GM23338 (cell line): ENCODE data around the gene AGPAT3. TPM values are rescaled to one million over a fixed set of nuclear protein-coding genes. Genes with fewer than 3 reads are reported as not detected.
A peak's percentile ranks its signal among the peaks of the same experiment; 100 is the strongest.

Experiments
- ATAC-seq: fragments of 200-7000 bp; cut with Tn5 transposase; 3 replicates; pipeline ENCODE4 v1.9.1; 2020
- DNase-seq: peaks from one replicate; pipeline ENCODE4 v3.0.0-alpha.2; 2015; ENCODE audit warnings: low spot score
- H2AFZ ChIP-seq: fragments of 200-600 bp; sonication (generic); 2 replicates; pipeline ENCODE4 v1.8.0; 2016; ENCODE audit warnings: antibody characterized with exemption, mild to moderate bottlenecking, moderate library complexity
- H3F3A ChIP-seq: fragments of 200-600 bp; sonication (generic); replicated peaks from 2 replicates; pipeline ENCODE4 v1.8.0; 2017; ENCODE audit warnings: antibody characterized with exemption, mixed run types, low read depth
- H3K27ac ChIP-seq: fragments of 200-600 bp; sonication (generic); 2 replicates; pipeline ENCODE4 v1.6.1; 2016; ENCODE audit warnings: low read depth
- H3K27me3 ChIP-seq: fragments of 200-600 bp; sonication (generic); 2 replicates; pipeline ENCODE4 v1.8.0; 2016; ENCODE audit warnings: mild to moderate bottlenecking, mixed run types, moderate library complexity; ENCODE audit not compliant: insufficient read depth
- H3K36me3 ChIP-seq: fragments of 200-600 bp; sonication (generic); 2 replicates; pipeline ENCODE4 v1.8.0; 2016; ENCODE audit warnings: mild to moderate bottlenecking; ENCODE audit not compliant: insufficient read depth
- H3K4me1 ChIP-seq: fragments of 200-600 bp; sonication (generic); 2 replicates; pipeline ENCODE4 v1.8.0; 2016; ENCODE audit warnings: mild to moderate bottlenecking, moderate library complexity; ENCODE audit not compliant: insufficient read depth
- H3K4me2 ChIP-seq: fragments of 200-600 bp; sonication (generic); 2 replicates; pipeline ENCODE4 v1.7.1; 2017; ENCODE audit warnings: mixed run types
- H3K4me3 ChIP-seq: fragments of 200-600 bp; sonication (generic); 2 replicates; pipeline ENCODE4 v1.6.1; 2016; ENCODE audit warnings: mixed run types
- H3K79me2 ChIP-seq: fragments of 200-600 bp; sonication (generic); replicated peaks from 2 replicates; pipeline ENCODE4 v1.8.0; 2017; ENCODE audit warnings: mild to moderate bottlenecking; ENCODE audit not compliant: insufficient read depth
- H3K9me2 ChIP-seq: fragments of 200-600 bp; sonication (generic); 2 replicates; pipeline ENCODE4 v1.8.0; 2017; ENCODE audit not compliant: insufficient read depth
- H4K20me1 ChIP-seq: fragments of 200-600 bp; sonication (generic); replicated peaks from 2 replicates; pipeline ENCODE4 v1.8.0; 2017; ENCODE audit warnings: mild to moderate bottlenecking; ENCODE audit not compliant: insufficient read depth
- H3K27ac Mint-ChIP-seq: 2 replicates; pipeline ENCODE4 v1.8.0; 2020; ENCODE audit warnings: inconsistent platforms, mild to moderate bottlenecking, moderate library complexity, mixed read lengths
- H3K27me3 Mint-ChIP-seq: 3 replicates; pipeline ENCODE4 v1.8.0; 2022; ENCODE audit warnings: low read depth, mild to moderate bottlenecking, moderate library complexity, mixed read lengths, inconsistent platforms; ENCODE audit not compliant: insufficient read depth, poor library complexity
- H3K36me3 Mint-ChIP-seq: 3 replicates; pipeline ENCODE4 v1.8.0; 2021; ENCODE audit warnings: low read depth, mild to moderate bottlenecking, inconsistent platforms, moderate library complexity, mixed read lengths
- H3K4me1 Mint-ChIP-seq: 3 replicates; pipeline ENCODE4 v1.8.0; 2020; ENCODE audit warnings: mild to moderate bottlenecking, inconsistent platforms, mixed read lengths
- H3K4me3 Mint-ChIP-seq: 3 replicates; pipeline ENCODE4 v1.8.0; 2021; ENCODE audit warnings: moderate library complexity, mild to moderate bottlenecking, inconsistent platforms, mixed read lengths
- H3K9me3 Mint-ChIP-seq: 3 replicates; pipeline ENCODE4 v1.8.0; 2020; ENCODE audit warnings: moderate library complexity, mild to moderate bottlenecking, inconsistent platforms, mixed read lengths
- CTCF ChIP-seq, 2 experiments: fragments of 200-600 bp in 1 of 2; sonication (generic) in 1 of 2; conservative IDR thresholded peaks; 2 replicates each; pipeline versions ENCODE4 v1.5.1 to v1.6.1; 2016 to 2017; ENCODE audit warnings: antibody characterized with exemption in 2 of 2, low read depth in 2 of 2, mild to moderate bottlenecking in 2 of 2, moderate library complexity in 1 of 2
- ZNF114 ChIP-seq: fragments of 250-450 bp; sonication (Bioruptor Pico); IDR thresholded peaks from 2 replicates; pipeline ENCODE4 v1.5.0; 2020; ENCODE audit warnings: mild to moderate bottlenecking, moderate library complexity
- ZNF462 ChIP-seq: fragments of 250-450 bp; sonication (Bioruptor Pico); IDR thresholded peaks from 2 replicates; pipeline ENCODE4 v1.5.0; 2020; ENCODE audit warnings: mild to moderate bottlenecking, moderate library complexity
- polyA plus RNA-seq: library from polyadenylated mRNA; unstranded; fragments of >200 nt; fragmentation: Nextera tagmentation; extraction: Ambion mirVana; gene quantifications from 2 replicates; pipeline ENCODE4 v1.2.1, GENCODE V29; 2016
- total RNA-seq: library from RNA; depleted of rRNA; stranded (reverse); fragments of >200 nt; shearing (Covaris generic); gene quantifications from 2 replicates; pipeline ENCODE4 v1.2.3, GENCODE V29; 2014

Gene AGPAT3
- total and polyA plus RNA-seq, 2 experiments from 2014 or later = 2.1 to 6.1 TPM

- H2AFZ ChIP-seq = peak overlapping the region; percentile 93
- H3K36me3 Mint-ChIP-seq = no peaks in the 10 kb centered on the region
- peak overlapping the region; percentile 79 for H3K4me2 ChIP-seq
- no peaks in the 10 kb centered on the region for H3K4me1 Mint-ChIP-seq
- no peaks in the 10 kb centered on the region for H3K27me3 ChIP-seq
- H3K27me3 Mint-ChIP-seq = peaks cover 9% of the 10 kb centered on the region
- TF ChIP-seq ZNF114 (CRISPR knock-in tag) (no peak), ZNF462 (CRISPR knock-in tag) (no peak), CTCF (conservative IDR thresholded peaks at IDR 0.05; ENCODE audit: low read depth in 2 of 2) (peak; percentile 89 to 95)
- no peaks in the 10 kb centered on the region for H3K9me2 ChIP-seq
- H3F3A ChIP-seq = peaks cover 6% of the 10 kb centered on the region; the same call in 1 of the 2 replicates
- H3K4me3 ChIP-seq = peak overlapping the region; percentile 46
- H3K4me3 Mint-ChIP-seq = peak overlapping the region; percentile 71
- H3K4me1 ChIP-seq = no peaks in the 10 kb centered on the region
- H3K27ac Mint-ChIP-seq = peak overlapping the region; percentile 86; the same call in 1 of the 2 replicates
- no peaks in the 10 kb centered on the region for H3K36me3 ChIP-seq
- peak; percentile 92 for ATAC-seq
- no peaks in the 10 kb centered on the region for H3K79me2 ChIP-seq
- peak; percentile 82 for DNase-seq
- no peaks in the 10 kb centered on the region for H4K20me1 ChIP-seq
- H3K9me3 Mint-ChIP-seq = no peaks in the 10 kb centered on the region
- no peak overlapping the region for H3K27ac ChIP-seq
These were observed 110.6 kb downstream of the AGPAT3 start for GRCh38 chr21:43975469-43976098.
